Adipose tissue (tissue), 3 donors: ENCODE data around the gene FEV. TPM values are rescaled to one million over a fixed set of nuclear protein-coding genes. Genes with fewer than 3 reads are reported as not detected.

Experiments
- H3K27ac ChIP-seq: one replicate; pipeline ENCODE4 v1.5.1; 2013; ENCODE audit warnings: low read depth, low read length
- WGBS, 3 donors: extraction: QIAGEN DNeasy Blood & Tissue Kit; methylation state at CpG; one replicate each; pipeline ENCODE4 v1.1.7; 2013; 5-methylcytosine and 5-hydroxymethylcytosine counted together
- polyA plus RNA-seq, 3 donors: library from polyadenylated mRNA; stranded (reverse); fragments of 200-250 nt; gene quantifications; one replicate each; pipeline ENCODE4 v1.2.3, GENCODE V29; 2013
- donor health status: healthy with polysubstance abuse.
- donor health status: Bipolar disorder and iron deficiency.
- donor health status: healthy.

The FEV gene
- polyA plus RNA-seq, 3 donors = 0.09 to 0.58 TPM; not detected in 1

DNA sequence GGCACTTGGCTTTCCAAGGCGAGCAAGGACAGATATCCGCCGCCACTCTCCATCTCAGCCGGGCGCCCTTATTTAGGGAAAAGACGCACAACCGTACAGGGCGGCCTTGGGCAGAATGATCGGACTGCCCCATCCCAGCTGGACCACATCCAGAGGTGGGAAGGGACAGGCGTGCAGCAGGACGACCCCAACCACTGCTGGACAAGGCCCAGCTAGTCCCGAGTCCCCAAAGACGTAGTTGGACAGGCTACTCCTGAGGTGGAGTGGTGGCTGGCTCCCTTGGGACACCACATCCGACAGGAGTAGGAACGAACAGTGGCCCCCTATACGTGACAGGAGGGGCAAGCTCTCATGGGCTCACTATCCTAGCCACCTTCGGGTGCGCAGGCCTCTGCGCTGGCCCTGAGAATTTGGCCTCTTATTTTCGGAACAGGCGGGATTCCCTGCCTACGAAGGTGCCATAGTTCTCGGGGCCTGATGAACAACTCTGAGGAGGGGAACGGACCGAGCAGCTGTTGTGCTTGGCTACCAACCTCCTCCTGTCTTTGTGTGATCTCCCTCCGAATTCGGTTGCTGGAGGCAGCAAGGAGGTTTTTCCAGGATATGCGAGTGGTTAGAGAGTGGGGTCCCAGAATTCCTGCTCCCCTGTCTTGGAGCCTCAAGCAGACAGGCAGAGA, 2.3 kb downstream of the FEV start:
- 6 to 7% (median 7%) methylated on average over 28 of the region's 28 CpGs for WGBS, 3 donors
- H3K27ac ChIP-seq = no peak overlapping the region

DNA sequence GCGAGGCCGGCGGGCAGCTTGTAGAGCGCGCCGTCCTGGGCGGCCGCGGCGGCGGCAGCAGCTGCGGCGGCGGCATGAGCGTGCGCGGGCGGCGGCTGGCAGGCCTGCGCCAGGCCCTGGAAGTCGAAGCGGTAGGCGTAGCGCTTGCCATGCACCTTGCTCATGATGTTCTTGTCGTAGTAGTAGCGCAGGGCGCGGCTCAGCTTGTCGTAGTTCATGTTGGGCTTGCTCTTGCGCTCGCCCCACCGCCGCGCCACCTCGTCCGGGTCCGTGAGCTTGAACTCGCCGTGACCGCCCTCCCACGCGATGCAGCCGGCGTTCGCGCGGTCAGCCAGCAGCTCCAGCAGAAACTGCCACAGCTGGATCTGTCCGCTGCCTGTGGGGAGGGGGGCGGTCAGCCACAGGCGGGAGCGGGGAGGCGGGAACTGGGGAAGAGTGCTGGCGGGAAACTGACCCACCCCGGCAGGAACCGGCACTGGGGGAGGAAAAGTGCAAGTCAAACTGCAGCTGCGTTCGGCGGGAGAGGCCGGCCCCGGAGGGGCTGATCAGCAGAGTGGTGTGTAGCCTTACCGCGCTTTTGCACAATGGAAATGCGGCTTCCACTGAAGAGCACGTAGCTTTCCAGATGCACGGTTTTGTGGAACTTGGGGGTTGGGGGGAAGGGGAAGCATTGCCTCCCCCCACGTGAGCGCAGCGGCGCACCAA, 3.0 kb downstream of the FEV start:
- 1 to 3% (median 1%) methylated on average over 56 to 69 of the region's 69 CpGs for WGBS, 3 donors
- H3K27ac ChIP-seq = no peak overlapping the region

DNA sequence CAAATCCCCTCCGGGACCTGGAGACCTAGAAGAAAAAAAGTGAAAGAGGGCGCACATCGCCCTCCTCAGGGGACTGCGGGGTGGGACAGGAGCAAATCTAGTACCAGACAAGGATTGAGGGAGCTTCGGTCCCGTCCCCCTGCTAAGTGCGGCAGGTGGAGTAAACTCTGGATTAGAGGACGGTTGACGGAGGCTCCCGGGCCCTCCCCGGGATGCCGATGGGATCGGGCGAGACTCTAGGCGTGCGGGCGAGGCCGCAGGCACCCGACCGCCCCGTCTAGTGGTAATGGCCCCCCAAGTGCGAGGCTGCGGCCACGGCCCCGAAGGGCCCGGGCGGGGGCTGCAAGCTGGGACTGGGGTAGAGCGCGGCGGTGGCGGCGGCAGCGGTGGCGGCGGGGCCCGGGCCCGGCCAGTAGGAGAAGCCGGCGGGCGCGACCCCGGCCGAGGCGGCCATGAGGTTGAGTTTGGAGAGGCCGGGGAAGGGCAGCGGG, 3.5 kb downstream of the FEV start:
- H3K27ac ChIP-seq = no peak overlapping the region
- 2 to 4% (median 3%) methylated on average over 45 to 46 of the region's 46 CpGs for WGBS, 3 donors

DNA sequence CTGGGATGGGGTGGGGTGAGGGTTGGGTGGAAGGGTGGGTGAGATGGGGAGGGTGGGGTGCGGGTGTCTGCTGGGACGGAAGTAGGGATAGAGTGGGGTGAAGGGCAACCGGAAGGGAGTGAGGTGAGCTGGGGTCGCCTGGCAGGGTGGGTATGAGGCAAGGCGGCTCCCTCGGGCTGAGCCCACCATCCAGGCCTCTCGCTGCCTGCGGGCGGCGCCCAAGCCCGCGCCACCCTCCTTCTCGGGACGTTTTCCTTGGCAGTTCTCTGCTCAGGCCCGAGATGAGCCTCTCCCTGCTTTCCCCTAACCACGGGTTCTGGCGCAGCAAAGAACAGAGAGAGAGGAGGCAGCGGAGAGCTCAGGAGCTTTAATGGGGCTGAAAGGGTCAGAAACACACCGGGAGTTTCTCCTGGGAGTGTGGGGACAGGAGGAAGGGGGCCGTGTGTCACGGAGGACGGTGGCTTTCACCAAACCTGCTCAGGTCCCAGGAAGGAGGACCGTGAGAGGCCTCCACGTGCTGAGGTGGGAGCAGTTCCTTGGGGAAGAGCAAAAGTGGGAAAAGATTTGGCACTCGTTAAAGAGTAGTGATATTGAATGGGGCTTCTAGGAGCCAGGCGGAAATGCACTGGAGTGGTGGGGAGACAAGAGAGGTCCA, 4.1 kb downstream of the FEV start:
- H3K27ac ChIP-seq = no peak overlapping the region
- WGBS, 3 donors = 3 to 5% (median 4%) methylated on average over 21 to 26 of the region's 26 CpGs

DNA sequence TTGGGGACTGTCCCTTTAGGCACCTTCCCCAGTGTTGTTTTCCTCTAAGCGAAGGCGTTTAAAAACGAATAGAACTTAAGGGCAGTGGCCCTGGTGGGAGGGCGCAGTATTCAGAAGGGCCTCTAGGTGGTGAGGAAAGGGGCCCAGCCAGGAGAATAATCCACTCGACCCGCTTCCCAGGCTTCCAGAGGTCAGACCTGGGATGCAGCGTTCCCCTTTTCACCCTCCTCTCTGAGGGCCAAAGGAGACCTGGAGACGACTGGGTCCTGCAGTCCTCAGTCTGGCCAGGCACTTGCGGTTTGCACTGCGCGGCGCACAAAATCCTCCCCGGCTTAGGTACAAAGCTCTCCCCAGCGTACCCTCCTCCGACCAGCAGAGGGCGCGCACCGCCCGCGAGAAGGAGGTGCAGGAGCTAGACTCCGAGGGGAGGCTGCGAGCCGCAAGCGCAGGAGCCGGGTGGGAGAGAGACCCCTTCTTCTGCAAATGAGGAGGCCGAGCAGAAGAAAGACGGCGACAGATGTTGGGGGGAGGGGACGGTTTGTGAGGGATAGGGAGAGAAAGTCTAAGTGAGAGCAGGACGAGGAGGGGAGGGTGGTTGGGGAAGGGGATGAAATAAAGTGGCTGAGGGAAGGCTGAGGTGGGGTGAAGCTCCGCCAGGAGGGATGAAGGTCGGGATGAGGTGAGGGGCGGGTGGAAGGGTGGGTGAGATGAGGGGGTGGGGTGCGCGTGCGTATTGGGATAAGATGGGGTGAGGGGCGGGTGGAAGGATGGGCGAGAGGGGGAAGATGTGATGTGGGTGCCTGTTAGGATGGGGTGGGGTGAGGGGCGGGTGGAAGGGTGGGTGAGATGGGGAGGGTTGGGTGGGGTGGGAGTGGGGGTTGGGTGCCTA, 4.9 kb downstream of the FEV start:
- 2 to 4% (median 4%) methylated on average over 38 to 39 of the region's 39 CpGs for WGBS, 3 donors
- H3K27ac ChIP-seq = no peak overlapping the region

DNA sequence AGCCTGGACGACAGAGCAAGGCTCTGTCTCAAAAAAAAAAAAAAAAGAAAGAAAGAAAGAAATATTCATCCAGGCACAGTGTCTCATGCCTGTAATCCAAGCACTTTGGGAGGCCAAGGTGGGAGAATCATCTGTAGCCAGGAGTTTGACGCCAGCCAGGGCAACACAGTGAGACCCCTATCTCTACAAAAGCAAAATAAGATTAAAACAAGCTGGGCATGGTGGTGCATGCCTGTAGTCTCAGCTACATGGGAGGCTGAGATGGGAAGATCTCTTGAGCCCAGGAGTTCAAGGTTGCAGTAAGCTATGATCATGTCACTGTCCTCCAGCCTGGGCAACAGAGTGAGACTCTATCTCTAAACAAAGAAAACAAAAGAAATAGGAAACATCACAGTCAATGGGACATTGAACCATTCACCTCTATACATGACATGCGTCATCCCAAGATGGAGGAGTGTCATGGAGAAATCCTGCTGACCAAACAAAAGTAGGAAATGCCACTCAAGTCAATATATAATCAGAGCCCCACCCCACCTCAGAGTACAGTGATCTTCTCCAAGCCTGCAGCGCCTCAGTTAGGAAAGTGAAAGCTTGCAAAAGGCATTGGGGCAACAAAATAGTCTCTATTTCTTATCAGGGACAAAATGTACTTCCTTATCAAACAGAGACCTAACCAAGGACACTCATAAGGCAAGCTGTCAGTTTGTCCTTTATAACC, 9.8 kb downstream of the FEV start:
- no peak overlapping the region for H3K27ac ChIP-seq
- WGBS, 3 donors = 54 to 68% (median 65%) methylated on average over 4 of the region's 4 CpGs

DNA sequence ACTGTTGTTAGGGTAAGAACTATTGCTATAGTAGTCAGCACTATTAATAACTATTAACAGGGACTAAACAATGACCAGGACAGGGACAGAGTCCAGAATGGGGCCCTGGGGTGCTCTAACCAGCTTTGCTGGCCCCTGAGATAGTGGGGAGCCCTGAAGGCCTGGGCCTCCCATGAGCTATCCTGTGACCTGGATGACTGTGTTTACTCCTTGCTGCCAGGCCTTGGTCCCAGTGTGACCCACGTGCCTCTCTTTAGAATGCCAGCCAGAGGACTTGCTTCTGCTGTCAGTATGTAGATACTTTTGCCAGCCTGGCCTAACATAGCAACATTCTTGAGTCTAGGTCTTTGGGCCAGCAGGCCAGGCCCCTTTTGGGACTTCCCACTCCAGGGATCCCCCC, 14.1 kb downstream of the FEV start:
- no peak overlapping the region for H3K27ac ChIP-seq
- WGBS, 3 donors = 12 to 34% (median 20%) methylated on average over 1 of the region's 1 CpG

DNA sequence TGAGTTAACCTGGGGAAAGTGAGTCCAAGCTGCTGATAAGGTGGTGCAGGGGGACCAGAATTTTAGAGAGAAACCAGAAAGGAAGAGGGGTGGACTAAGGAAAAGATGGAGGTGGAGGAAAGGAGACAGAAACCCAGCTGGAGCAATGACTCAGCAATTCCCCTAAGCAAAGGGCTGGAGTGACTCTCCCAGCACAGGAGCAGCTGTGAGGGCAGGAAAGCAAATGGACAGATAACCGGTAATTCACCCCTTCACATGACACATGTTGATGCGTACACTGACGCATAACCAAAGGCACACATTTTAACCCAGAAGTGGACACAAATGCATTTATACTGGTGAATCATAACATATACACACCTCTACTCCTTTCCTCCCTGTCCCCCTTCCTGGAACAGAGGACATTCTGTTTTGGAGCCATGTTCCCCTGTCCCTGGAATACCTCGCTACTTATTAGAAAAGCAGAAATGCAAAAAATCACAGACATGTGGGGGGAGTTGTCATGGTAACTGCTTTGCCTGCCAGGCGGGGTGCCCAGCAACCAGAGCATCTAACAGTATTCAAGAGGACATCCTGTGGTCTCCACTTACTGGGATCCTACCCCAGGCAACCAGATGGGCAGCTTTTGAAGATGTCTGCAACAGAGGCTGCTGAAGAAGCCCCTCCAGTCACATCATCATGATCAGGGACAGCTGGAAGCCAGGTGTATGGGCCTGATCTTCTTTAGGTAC, 20.8 kb downstream of the FEV start:
- H3K27ac ChIP-seq = no peak overlapping the region
- WGBS, 3 donors = 23 to 40% (median 38%) methylated on average over 5 of the region's 5 CpGs

DNA sequence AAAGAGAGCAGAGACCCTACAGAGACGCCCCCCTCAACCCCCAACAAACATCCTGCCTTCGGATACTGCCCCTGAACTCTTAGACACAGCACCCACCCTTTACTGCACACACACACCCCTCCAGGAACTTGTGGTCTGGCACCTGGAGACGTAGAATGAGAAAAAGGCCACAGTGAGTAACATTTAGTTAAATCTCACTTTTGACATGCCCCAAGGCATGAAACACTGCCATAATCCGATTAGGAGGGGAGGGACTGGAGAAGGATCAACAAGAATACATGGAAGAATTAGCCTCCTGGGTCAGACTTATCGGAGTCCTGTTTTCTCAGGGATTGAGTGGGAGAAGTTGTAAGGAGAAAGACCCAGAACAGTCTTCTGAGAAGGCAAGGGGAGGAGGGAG, 21.4 kb downstream of the FEV start:
- no peak overlapping the region for H3K27ac ChIP-seq
- WGBS, 3 donors = 7 to 16% (median 14%) methylated on average over 5 of the region's 5 CpGs

DNA sequence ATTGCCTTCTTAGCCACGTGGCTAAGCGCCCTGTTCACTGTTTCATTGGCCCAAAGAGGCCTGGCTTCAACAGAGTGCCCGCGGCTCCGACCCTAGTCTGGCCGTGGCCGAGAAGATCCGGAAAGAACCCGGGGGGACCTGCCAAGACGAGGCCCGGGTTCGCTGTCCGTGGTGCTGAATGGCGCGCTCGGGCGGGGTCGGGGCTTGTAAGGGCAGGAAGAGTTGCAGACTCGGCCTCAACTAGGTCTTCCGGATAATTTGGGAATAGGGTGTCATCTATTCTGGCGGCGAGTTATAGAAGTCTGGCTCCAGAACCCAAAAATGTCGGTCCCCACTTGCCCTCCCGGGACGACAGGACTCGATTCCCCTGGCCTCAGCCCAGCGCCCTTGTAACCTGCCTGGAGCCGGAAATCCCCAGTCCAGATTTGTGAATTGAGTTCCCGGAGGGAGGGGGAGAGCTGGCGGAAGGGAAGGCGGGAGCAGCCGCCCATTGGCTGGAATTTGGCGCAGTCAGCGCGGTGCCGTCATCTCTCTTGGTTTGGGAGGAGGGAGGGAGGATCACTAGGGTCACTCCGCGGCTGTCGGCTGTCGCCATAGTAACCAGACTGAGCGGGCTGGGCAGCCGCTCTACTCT, 22.0 kb downstream of the FEV start:
- 1 to 4% (median 3%) methylated on average over 42 of the region's 42 CpGs for WGBS, 3 donors
- H3K27ac ChIP-seq = no peak overlapping the region

DNA sequence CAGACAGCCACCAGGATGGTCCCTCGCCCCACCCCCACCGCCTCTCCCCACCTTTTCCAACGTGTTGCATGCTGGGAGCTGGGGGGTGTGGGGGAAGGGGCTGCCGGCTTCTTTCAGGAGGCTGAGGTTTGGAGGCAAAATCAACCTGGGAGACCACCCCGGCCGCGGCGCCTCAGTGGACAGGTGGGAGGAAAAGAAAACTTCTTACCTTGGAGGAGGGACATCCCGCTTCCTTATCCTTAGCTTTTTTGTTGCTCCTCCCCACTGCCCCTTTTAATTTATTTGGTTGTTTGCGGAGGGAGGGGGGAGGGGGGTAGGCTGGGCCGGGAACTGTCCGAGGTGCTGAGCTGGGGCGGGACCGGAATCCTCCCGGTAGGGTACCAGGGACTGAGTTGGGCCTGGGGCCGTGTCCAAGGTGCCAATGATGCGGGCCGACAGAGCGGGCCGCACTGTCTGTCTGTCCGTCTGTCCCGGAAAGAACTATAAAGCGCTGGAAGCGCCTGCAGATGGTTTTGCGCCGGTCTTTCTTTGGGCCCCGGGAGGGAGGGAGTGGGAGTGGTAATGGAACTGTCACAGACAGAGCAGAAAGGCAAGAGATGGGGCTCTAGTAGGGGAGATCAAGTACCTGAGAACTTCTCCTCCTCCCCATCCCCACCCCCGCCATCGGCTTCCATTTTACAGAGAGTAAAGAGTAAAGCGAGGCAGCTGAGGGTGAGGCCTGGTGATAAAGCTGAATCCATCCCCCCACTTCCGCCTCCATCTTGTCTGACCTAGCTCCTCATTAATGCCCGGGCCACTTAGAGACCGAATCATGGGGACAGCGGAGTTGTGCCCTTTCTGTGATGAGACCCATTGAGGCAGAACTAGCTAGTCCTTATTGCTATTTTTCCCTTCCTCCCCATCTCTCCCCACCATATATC, 23.1 kb downstream of the FEV start:
- H3K27ac ChIP-seq = no peak overlapping the region
- 9 to 12% (median 12%) methylated on average over 34 of the region's 34 CpGs for WGBS, 3 donors

DNA sequence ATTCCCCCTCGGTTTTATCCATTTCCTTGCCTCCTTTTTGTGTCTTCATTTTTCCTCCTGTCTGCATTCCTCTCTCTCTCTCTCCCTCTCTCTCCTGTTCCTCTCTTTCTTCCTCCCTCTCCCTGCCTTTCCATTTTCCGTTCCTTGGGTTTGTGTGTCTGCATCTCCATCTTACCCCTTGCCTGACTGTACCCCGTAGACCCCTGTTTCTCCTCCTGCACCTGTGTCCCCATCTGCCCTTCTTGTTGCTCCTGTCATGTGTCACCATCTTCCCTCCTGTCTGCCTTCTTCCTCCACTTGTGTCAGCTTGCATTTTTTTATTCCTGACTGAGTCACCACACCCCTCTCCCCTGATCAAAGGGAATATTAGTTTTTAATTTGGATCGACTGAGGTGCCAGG, 23.8 kb downstream of the FEV start:
- H3K27ac ChIP-seq = no peak overlapping the region
- 4 to 8% (median 8%) methylated on average over 4 of the region's 4 CpGs for WGBS, 3 donors

DNA sequence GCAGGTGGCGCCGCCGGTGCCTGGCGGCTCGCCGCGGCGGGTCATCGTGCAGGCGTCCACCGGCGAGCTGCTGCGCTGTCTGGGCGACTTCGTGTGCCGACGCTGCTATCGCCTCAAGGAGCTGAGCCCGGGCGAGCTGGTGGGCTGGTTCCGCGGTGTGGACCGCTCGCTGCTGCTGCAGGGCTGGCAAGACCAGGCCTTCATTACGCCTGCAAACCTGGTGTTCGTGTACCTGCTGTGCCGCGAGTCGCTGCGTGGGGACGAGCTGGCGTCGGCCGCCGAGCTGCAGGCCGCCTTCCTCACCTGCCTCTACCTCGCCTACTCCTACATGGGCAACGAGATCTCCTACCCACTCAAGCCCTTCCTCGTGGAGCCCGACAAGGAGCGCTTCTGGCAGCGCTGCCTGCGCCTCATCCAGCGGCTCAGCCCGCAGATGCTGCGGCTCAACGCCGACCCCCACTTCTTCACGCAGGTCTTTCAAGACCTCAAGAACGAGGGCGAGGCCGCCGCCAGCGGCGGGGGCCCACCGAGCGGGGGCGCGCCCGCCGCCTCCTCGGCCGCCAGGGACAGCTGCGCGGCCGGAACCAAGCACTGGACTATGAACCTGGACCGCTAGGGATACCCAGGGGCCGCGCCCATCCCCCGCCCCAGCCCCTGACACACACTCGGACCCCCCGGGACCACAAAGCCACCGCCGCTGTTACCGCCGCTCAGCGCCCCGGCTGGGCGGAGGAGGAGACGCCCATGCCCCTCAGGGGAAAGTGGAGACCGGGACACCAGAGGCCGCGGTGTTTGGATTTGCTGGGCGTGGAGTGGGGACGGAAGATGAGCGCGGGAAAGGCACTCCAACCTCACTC, 24.4 kb downstream of the FEV start:
- no peak overlapping the region for H3K27ac ChIP-seq
- WGBS, 3 donors = 2 to 4% (median 3%) methylated on average over 83 to 87 of the region's 87 CpGs

DNA sequence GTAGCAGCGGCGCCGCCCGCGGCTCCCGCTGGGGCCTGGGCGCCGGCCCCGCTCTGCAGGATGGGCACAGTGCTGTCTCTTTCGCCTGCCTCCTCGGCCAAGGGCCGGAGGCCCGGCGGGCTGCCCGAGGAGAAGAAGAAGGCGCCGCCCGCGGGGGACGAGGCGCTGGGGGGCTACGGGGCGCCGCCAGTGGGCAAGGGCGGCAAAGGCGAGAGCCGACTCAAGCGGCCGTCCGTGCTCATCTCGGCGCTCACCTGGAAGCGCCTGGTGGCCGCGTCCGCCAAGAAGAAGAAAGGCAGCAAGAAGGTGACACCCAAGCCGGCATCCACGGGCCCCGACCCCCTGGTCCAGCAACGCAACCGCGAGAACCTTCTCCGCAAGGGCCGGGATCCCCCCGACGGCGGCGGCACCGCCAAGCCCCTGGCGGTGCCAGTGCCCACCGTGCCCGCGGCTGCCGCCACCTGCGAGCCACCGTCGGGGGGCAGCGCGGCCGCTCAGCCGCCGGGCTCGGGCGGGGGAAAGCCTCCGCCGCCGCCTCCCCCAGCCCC, 25.1 kb downstream of the FEV start:
- 1 to 4% (median 3%) methylated on average over 35 to 66 of the region's 67 CpGs for WGBS, 3 donors
- no peak overlapping the region for H3K27ac ChIP-seq
